ENCODE results near the gene RNF128. TPM values are rescaled to one million over a fixed set of nuclear protein-coding genes. Genes with fewer than 3 reads are reported as not detected.

Gene RNF128
- total RNA-seq, result 10 to 100 TPM; 28.0 to 41.5 TPM

- Histone ChIP-seq H3K9ac (ENCODE audit: low read depth in 2 of 2, low read length in 2 of 2) (peak within 1 kb of the TSS; percentile 60 to 62), H3K27me3 (no peaks in the 10 kb centered on the region), H3K4me3 (peak within 1 kb of the TSS; percentile 53), H3K27ac (peak within 1 kb of the TSS; percentile 46), H3K9me3 (no peaks in the 10 kb centered on the region), H3K36me3 (no peaks in the 10 kb centered on the region), H3K4me1 (no peaks in the 10 kb centered on the region)
- no peak for TF ChIP-seq CTCF (IDR thresholded peaks at IDR 0.05)
- intact Hi-C loops (cut with DNase I), result no loop called here
- peak; percentile 77 for DNase-seq
Observed at GRCh38 chrX:106726485-106727437, at the start of gene RNF128. TSS of gene RNF128 (plus strand) at chrX:106726701. CDS start at chrX:106726914, 213 bp downstream.

GRCh38 chrX:106680716-106681115, 45.8 kb upstream of the RNF128 start:
- H3K9ac ChIP-seq (ENCODE audit: low read depth in 2 of 2, low read length in 2 of 2), result no peak overlapping the region
- H3K4me1 ChIP-seq, result no peaks in the 10 kb centered on the region
- no peaks in the 10 kb centered on the region for H3K27me3 ChIP-seq
- intact Hi-C loops (cut with DNase I), result no loop called here
- DNase-seq, result no peak
- TF ChIP-seq CTCF (IDR thresholded peaks at IDR 0.05), result no peak
- H3K9me3 ChIP-seq, result no peaks in the 10 kb centered on the region
- H3K27ac ChIP-seq, result no peak overlapping the region
- H3K4me3 ChIP-seq, result no peak overlapping the region
- H3K36me3 ChIP-seq, result no peaks in the 10 kb centered on the region

GRCh38 chrX:106684207-106684606, 42.3 kb upstream of the RNF128 start:
- peak; percentile 17 for DNase-seq
- no peaks in the 10 kb centered on the region for H3K36me3 ChIP-seq
- H3K9ac ChIP-seq (ENCODE audit: low read depth in 2 of 2, low read length in 2 of 2), result no peak overlapping the region
- H3K4me1 ChIP-seq, result no peaks in the 10 kb centered on the region
- H3K4me3 ChIP-seq, result no peak overlapping the region
- no peaks in the 10 kb centered on the region for H3K27me3 ChIP-seq
- H3K9me3 ChIP-seq, result no peaks in the 10 kb centered on the region
- H3K27ac ChIP-seq, result no peak overlapping the region
- no peak for TF ChIP-seq CTCF (IDR thresholded peaks at IDR 0.05)
- intact Hi-C loops (cut with DNase I), result no loop called here

- no peak for TF ChIP-seq CTCF (IDR thresholded peaks at IDR 0.05)
- no peaks in the 10 kb centered on the region for H3K36me3 ChIP-seq
- intact Hi-C loops (cut with DNase I), result no loop called here
- H3K4me1 ChIP-seq, result no peaks in the 10 kb centered on the region
- DNase-seq, result peak; percentile 51
- no peaks in the 10 kb centered on the region for H3K27me3 ChIP-seq
- H3K9me3 ChIP-seq, result no peaks in the 10 kb centered on the region
- H3K9ac ChIP-seq (ENCODE audit: low read depth in 2 of 2, low read length in 2 of 2), result no peak overlapping the region
- H3K4me3 ChIP-seq, result no peak overlapping the region
- H3K27ac ChIP-seq, result no peak overlapping the region
Observed at GRCh38 chrX:106692425-106693065, 34.0 kb upstream of the RNF128 start.

GRCh38 chrX:106696502-106696901, 30.0 kb upstream of the RNF128 start:
- intact Hi-C loops (cut with DNase I), result no loop called here
- TF ChIP-seq CTCF (IDR thresholded peaks at IDR 0.05), result no peak
- H3K9me3 ChIP-seq, result no peaks in the 10 kb centered on the region
- H3K27me3 ChIP-seq, result no peaks in the 10 kb centered on the region
- H3K4me3 ChIP-seq, result no peak overlapping the region
- DNase-seq, result no peak
- no peak overlapping the region for H3K27ac ChIP-seq
- no peaks in the 10 kb centered on the region for H3K4me1 ChIP-seq
- H3K9ac ChIP-seq (ENCODE audit: low read depth in 2 of 2, low read length in 2 of 2), result no peak overlapping the region
- H3K36me3 ChIP-seq, result no peaks in the 10 kb centered on the region
